GM18517 (cell line): ENCODE measurements around the gene PWP2.
"Not testable (repeated sequence)": the region's sequence is repeated elsewhere in the genome, so short reads cannot be mapped to it uniquely, and the experiment has no call there.

Experiments used
- ATAC-seq: cut with Tn5 transposase; IDR thresholded peaks from one replicate; pipeline ENCODE4 v1.9.1; 2021; ENCODE audit warnings: mild to moderate bottlenecking, moderate library complexity; ENCODE audit not compliant: unreplicated experiment

The PWP2 gene

DNA sequence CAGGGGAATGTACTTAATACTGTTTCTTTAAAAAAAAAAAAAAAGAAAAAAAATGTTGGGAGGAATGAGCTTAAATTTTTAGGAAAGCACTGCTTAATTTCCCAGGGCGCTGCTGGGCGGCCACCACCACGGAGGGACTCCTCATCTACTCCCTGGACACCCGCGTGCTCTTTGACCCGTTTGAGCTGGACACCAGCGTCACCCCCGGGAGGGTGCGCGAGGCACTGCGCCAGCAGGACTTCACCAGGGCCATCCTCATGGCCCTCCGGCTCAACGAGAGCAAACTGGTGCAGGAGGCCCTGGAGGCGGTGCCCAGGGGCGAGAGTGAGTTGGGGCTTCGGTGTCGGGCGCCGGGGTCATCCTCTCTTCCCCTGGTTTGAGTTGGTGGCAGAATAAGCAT lies 20.6 kb downstream of the PWP2 start:
- not testable (repeated sequence) for ATAC-seq

DNA sequence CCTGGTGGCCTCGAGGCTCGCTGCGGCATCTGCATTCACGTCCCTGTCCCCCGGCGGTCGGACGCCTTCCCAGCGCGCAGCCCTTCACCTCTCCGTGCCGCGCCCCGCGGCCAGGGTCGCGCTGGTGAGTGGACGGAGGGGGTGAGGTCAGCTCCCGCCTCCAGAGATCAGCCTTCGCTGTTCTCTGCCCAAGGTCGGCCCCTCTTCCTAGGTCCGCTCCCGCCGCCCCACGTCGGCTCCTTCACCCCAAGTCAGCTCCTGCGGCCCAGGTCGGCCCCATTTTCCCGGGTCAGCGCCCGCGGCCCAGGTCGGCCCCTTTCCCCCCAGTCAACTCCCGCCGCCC lies 26.5 kb downstream of the PWP2 start:
- not testable (repeated sequence) for ATAC-seq

DNA sequence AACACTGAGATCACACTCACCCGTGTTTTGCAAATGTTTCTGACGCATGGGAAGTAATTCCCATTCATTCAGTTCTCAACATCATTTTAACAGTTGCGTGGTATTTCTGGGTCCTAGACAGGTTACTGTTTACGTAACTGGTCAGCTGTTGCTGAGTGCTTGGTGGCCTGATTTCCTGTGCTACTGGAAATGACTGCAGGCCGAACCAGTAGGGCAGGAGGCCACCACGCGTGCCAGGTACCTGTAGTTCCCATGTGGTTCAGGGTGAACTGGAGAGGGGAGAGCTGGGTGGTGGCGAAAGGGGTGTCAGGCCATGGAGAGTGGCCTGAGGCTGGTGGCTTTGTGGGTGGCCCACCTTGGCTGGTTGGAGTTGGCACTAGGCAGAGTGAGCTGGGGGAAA lies 27.5 kb downstream of the PWP2 start:
- ATAC-seq, result not testable (repeated sequence)

DNA sequence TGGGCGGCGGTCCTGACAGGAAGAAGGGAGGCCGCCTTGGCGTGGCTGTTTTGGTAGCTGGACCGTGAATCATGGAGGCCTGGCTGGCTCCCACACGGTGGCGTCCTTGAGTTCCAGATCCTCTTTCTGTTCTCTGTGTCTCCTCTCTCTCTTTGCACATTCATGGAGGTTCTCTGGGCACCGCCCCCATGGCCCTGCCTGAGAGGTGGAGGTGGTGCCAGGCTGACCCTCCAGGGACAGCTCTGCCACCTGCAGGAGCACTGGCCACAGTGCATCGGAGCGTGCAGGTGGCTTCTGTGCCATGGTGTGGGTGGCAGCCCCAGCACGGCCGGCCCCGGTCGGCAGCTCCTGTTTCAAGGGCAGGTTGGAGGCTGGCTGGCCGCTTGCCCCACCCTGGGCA lies 30.8 kb downstream of the PWP2 start:
- not testable (repeated sequence) for ATAC-seq

DNA sequence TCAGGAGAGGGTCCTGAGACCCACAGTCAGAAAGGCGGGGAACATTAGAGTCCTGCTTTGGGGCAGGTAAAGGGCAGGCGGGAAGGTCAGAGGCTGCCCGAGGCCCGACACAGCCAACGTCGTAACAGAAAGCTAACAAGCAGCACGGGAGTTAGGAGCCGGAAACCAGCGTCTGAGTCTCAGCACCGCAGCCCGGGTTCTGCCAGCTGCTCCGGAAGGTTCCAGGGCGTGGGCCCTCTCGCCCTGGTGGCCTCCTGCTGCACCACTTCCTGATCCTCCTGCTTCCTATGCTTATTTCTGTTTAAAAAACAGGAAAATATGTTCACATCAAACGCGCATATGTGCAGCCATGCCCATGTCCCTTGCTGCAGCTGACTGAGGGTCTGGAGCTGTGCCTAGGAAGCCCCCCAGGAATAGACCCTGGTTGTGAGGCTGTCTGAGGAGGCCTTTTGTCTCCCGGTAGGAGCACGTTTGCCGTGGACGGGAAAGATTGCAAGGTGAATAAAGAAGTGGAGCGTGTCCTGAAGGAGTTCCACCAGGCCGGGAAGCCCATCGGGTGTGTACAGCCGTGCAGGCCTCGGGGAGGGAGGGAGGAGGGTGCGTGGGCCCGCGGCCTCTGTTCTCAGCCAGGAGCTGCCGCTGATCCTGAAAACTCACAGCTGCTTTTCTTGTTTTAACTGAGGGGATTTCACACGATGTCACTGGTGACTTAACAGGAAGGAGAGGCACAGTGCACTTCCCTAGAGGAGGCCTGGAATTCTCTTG lies 32.8 kb downstream of the PWP2 start:
- ATAC-seq, result not testable (repeated sequence)

DNA sequence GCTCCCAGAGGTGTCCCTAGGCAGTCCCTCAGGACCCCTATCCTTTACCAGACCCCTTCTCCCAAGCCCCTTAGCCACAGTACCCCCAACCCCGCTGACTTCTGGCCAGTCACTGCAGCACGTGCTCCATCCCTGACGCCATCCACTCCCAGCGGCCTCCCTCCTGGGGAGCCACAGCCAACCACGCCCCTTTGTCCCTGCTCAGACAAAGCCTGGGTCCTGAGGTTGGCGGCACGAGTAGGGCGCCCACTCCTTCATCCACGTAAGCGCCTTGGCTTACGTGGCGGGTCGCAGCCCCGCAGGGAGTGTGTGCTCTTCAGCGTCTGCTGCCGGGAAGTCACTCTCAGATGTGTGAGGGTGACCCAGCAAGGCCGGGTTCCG lies 33.3 kb downstream of the PWP2 start:
- ATAC-seq, result not testable (repeated sequence)

DNA sequence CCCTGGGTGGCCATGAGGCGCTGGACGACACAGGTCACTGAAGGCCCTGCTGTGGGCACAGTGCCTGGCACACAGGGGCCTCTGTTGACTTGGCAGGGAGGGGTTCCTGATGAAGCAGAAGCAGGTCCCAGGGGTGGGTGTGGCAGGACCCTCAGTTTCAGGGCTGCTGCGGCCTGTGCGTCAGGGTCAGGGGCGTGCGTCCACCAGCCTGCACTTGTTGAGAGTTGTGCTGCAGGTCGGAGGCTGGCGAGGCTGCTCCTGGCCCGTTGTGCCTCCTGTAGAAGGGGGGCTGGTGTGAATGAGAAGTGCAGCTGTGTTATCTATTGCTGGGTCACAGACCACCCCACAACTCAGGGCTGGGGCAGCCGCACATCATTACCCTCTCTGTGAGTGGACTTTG lies 35.3 kb downstream of the PWP2 start:
- not testable (repeated sequence) for ATAC-seq

DNA sequence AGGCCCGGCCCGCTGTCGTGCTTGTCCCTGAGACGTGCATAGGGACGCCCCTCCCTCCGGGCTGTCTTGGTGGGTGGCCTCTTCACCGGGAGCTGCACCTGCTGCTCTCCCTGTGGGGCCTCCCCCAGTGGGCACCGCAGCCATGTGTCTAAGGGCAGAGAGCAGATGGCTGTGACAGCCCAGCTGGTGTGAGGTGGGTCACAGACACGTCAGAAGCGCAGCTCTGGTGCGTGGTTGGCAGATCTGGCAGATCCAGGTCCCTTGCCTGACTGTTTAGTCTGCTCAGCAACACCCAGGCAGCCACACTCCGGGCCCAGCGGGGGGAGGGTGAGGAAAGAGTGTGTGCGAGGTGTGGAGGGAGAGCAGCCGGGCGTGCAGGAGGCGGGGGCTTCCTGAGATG lies 36.2 kb downstream of the PWP2 start:
- peak; percentile 44 for ATAC-seq

DNA sequence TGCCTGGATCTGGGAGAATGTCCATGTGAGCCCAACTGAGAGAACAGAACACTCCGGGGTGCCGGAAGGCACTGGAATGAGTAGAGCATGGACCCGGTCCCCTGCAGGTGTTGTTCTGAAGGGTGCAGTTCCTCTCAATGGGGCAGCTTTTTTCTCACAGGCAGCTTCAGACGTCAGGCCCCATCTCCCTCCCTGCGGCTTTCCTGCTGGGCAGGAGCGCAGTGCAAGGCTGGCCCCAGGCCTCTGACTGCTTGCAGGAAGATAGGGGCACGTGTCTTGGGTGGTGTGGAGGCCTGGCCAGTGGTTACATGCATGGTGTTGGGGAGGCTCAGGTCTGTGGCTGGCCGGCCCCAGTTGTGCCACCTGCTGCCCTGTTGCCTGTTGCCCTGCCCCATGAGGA lies 36.8 kb downstream of the PWP2 start:
- not testable (repeated sequence) for ATAC-seq

DNA sequence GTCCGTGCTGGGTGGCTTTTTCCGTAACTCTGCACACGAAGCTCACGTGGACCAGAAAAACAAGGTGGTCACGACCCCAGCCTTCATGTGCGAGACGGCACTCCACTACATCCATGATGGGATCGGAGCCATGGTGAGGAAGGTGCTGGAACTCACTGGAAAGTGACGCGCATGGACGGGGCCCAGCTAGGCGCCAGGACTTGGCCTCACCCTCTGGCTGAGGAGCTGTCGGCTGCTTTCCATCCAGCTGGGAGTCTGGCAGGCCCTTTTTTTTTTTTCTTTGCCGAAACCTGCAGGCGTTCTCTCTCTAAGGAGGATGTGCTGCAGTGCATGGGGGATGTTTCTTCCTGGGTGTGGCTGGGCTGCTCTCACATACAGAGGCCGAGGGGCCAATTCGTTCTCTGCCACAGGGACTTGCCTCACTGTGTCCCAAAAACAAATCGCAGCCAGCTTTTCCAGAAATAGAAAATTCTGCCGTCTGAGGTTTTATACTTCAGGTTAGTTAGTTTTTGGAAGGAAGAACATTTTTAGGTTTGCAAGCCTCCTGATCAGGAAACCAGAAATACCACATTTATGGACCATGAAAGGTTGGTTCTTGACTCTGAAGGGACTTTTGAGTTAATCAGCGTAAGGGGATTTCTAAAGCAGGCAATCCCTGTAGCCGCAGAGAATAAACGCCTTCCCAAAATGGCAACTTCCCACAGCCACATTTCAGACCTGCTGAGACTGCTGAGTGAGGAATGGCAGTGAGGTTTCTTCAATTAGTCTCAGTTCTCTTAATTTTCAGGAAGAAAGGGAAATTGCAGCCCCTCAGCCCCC lies 37.8 kb downstream of the PWP2 start:
- not testable (repeated sequence) for ATAC-seq

DNA sequence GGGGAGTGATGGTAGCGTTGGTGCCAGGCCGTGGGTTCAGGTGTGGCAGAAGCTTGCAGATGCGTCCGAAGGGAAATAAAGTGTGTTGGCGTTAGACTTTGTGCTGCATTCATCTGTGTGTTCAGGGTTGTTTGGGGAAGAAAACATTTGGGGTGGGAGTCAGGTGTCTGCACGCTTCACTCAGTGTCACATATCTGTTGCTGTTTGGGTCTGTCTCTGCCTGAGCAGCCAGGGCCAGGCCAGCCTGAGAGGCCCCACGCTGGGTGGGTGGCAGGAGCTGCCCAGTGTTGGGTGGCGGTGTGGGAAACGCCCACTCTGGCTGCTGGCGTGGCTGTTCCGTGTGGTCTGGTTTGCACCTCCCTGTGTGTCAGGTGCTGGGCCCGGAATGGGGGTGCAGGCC lies 38.4 kb downstream of the PWP2 start:
- ATAC-seq, result not testable (repeated sequence)

DNA sequence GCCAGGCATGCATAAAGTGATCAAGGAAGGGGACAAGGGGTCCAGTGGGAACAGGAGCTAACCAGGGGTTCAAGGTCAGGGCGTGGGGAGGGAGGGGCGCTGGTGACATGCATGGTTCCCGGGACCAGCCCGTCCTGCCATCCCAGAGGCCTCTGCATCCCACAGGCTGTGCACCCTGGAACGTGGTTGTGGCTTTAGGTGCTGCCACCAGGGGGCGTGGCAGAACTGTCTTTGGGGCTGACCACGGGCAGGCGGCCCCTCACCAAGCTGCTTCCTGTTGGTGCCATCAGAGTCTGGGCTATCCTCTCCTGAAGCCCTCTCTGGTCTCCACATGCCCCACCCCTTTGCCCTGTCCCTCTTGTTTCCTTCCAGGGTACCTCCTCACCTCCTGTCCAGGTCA lies 39.9 kb downstream of the PWP2 start:
- ATAC-seq, result not testable (repeated sequence)

DNA sequence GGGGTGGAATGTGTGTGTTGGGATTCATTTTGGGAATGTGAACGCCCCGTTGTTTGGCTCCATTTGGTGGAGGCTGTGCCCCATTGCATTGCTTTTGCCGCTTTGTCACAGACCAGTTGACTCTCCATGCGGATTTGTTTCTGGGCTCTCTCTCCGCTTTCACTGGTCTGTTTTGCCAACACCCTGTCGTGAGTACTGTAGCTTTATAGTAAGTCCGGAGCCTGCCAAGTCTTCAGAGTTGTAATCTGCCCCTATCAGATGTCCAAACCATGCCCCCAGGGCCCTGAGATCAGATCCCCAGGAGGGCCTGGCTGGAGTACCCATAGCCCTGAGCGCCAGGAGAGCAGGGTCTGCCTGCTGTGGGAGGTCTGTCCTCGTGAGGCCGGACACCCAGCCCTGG lies 43.1 kb downstream of the PWP2 start:
- ATAC-seq, result not testable (repeated sequence)

DNA sequence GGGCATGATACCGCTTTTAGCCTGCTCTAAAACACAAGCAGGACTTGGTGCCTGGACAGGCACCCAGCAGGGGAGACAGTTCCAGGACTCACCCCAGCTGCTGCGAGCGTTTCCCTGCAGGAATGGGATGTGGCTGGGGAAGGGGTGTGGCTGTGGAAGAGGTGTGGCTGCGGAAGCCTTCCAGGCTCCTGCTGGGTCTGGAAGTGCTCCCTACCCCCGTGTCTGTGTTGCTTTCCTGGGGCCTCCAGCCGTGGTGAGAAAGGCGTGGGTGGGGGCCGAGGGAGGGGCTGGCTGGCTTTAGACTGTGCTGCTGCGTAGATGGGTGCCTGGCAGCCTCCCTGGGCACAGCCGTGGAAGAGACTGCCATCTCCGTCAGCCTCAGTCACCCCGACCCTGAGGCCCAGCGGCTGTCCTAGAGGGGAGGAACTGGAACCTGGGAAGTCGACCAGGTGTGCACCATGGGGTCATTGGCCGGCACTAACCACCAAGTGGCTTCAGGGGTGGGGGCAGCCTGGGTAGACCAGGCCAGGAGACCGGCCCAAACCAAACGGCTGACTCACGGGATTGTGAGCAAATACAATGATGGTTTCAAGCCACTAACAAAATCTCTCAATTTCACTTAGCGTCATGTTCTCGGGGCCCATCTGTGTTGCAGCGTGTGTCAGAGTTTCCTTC lies 46.2 kb downstream of the PWP2 start:
- not testable (repeated sequence) for ATAC-seq

DNA sequence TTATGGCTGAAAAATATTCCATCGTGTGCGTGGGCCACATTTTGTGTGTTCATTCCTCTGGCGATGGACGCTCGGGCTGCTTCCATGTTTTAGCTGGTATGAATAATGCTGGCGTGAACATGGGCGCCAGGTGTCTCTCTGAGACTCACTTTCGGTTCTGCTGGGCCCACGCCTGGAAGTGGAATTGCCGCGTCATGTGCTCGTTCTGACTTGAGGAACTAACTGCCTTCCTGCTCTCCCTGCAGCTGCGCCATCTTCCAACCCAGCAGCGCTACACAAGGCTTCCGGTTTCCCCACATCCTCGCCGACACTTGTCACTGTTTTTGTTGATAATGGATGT lies 46.7 kb downstream of the PWP2 start:
- ATAC-seq, result not testable (repeated sequence)

DNA sequence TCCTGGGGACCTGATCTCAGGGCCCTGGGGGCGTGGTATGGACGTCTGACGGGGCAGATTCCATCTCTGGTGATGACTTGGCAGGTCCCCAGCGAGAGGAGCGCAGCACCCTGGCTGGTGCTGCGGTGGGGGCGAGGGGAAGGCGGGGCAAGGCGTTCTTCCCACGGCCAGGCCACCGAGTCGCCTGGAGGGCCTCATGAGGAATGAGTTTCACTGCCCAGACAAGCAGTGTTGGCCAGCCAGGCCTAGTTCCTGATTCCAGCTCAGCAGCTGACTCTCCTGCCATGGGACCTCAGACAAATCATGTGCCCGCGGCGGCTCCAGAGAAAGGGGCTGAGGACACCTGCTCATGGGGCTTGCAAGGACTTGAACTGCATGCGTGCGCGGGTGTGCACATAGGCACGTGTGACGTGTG lies 47.6 kb downstream of the PWP2 start:
- ATAC-seq, result peak; percentile 40

DNA sequence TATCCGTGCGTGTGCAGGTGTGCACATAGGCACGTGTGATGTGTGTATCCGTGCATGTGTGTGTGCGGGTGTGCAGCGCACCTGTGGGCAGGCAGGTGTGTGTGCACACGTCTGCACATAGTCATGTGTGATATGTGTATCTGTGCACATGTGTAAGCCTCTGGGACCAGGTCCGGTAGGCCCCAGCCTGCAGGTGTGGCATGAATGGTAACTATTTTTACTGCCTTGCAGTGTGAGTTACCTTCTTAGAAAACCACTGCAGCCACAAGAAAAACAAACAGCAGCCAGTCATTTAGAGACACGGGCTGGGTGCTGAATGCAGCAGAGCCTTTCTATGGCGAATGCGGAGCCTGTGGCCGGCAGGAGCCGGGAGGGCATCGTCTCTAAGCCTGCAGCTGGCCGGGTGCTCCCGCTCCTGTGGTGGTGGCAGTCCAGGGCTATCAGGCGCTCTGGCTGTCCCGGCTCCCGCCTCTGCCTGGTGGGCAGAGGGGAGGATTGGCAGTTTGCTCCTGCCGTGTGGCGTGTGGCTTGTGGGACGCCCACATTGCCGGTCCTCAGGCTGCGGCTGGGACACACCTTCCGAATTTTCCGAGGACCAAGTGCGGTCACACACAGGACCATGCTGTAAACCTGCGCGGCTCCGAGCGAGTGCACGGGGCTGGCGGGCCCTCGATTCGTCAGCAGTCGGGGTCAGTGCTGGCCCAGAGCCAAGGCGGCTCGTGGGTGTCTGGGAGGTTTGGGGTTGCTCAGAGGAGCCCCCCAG lies 48.2 kb downstream of the PWP2 start:
- peak; percentile 46 for ATAC-seq

DNA sequence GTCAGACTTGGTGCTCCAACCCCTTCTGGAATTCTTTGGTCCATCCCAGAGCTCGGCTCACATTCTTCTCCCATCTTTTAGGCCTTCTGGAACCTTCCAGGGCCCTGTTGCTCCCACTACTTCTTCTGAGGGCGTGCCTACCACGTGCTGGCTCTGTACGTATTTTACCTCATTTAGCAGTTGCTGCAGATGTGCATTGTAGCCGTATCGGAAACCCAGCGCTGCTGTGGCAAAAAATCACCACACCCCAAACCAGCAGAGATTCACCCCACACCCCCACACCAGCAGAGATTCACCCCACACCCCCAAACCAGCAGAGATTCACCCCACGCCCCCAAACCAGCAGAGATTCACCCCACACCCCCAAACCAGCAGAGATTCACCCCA lies 48.8 kb downstream of the PWP2 start:
- not testable (repeated sequence) for ATAC-seq

DNA sequence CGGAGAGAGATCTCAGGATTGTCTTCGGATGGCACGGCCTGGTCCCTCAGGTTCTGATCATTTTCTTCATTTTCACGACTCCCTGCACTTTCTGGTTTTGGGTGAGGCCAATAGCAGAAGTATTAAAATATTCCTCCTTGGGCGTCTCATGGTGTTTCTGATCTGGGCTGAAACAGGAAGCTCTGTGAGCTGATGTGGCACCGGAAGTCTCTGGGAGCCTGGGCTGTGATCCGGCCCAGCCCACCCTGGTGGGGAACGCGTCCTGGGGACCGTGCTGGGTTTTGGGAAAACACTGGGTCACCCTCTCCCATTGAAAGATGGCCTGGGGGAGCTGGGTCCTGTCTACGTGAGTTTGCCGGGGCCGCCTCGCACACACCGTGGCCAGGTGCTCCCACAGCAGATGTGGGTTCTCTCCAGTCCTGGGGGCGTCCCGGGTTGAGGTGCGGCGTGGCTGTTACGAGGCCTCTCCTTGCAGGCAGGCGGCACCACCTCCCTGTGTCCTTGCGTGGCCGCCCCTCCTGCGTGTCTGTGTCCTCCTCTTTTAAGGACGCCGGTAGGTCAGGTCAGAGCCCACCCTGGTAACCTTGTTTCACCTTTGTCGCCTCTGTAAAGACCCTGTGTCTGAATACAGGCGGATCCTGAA lies 50.4 kb downstream of the PWP2 start:
- ATAC-seq, result not testable (repeated sequence)

DNA sequence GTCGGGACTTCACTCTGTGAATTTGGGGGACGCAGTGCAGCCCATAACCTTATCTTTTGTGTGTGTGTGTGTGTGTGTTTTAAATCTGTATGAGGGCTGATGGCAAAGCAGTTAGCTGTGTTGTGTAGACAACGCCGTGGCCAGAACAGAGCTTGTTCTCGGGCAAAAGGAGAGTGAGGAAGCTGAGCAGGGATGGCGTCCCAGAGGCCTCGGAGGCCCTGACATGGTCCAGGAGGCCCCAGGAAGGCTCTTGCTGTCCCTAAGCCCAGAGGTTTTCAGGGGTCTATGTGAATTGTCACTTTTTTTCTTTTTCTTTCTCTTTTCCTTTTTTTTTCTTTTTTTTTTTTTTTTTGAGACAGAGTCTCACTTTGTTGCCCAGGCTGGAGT lies 50.9 kb downstream of the PWP2 start:
- ATAC-seq, result not testable (repeated sequence)
